Measurements from ENCODE around the gene IMPA2. TPM values are rescaled to one million over a fixed set of nuclear protein-coding genes. Genes with fewer than 3 reads are reported as not detected.

Gene IMPA2
- polyA plus RNA-seq, 1 donor (not counting 4 experiments of a cell fraction or from before 2014, with no cell fraction given) = 17.6 TPM

GRCh38 chr18:12036201-12036751 lies 55.0 kb downstream of the IMPA2 start:
- Histone ChIP-seq H3K4me1 (ENCODE audit: control insufficient read depth, extremely low read depth, insufficient read depth, low read length) (peaks cover 10% of the 10 kb centered on the region), H3K9me1 (ENCODE audit: control insufficient read depth, extremely low read depth, insufficient read depth, low read length) (no peaks in the 10 kb centered on the region), H3K9me3 (ENCODE audit: control insufficient read depth, low read depth, low read length) (no peaks in the 10 kb centered on the region), H2AFZ (ENCODE audit: control insufficient read depth, low read length) (no peak overlapping the region), H4K20me1 (ENCODE audit: control insufficient read depth, extremely low read depth, insufficient read depth, low read length) (no peaks in the 10 kb centered on the region), H3K4me3 (ENCODE audit: control insufficient read depth in 2 of 3, extremely low read depth in 1 of 3, insufficient read depth in 2 of 3, low read depth in 1 of 3, low read length in 3 of 3) (no peak overlapping the region), H3K79me2 (ENCODE audit: control insufficient read depth, insufficient read depth, low read length) (no peaks in the 10 kb centered on the region), H3K9ac (ENCODE audit: control insufficient read depth, extremely low read depth, insufficient read depth, low read length) (no peak overlapping the region), H3K36me3 (ENCODE audit: control insufficient read depth in 2 of 2, extremely low read depth in 1 of 2, insufficient read depth in 2 of 2, low read length in 2 of 2) (no peaks in the 10 kb centered on the region), H3K27ac (ENCODE audit: control insufficient read depth, insufficient read depth, low read length) (no peak overlapping the region), H3K27me3 (ENCODE audit: control insufficient read depth, extremely low read depth, insufficient read depth, low read length) (no peaks in the 10 kb centered on the region), H3K4me2 (ENCODE audit: control insufficient read depth, extremely low read depth, insufficient read depth, low read depth, low read length) (no peak overlapping the region)
- FAIRE-seq = no peak
- DNase-seq (ENCODE audit: low read depth, low spot score) = peak; percentile 79
- TF ChIP-seq, protein P1, sequence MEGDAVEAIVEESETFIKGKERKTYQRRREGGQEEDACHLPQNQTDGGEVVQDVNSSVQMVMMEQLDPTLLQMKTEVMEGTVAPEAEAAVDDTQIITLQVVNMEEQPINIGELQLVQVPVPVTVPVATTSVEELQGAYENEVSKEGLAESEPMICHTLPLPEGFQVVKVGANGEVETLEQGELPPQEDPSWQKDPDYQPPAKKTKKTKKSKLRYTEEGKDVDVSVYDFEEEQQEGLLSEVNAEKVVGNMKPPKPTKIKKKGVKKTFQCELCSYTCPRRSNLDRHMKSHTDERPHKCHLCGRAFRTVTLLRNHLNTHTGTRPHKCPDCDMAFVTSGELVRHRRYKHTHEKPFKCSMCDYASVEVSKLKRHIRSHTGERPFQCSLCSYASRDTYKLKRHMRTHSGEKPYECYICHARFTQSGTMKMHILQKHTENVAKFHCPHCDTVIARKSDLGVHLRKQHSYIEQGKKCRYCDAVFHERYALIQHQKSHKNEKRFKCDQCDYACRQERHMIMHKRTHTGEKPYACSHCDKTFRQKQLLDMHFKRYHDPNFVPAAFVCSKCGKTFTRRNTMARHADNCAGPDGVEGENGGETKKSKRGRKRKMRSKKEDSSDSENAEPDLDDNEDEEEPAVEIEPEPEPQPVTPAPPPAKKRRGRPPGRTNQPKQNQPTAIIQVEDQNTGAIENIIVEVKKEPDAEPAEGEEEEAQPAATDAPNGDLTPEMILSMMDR (optimal IDR thresholded peaks at IDR 0.05 in 1 of 3, IDR thresholded peaks at IDR 0.05 in 1 of 3, conservative IDR thresholded peaks at IDR 0.05 in 1 of 3; ENCODE audit: extremely low read depth in 1 of 3, insufficient read depth in 2 of 3, low read length in 3 of 3) = no peak
- no peak for TF ChIP-seq EZH2 (IDR thresholded peaks at IDR 0.05; ENCODE audit: low read length)
- dilution Hi-C loops (cut with MboI; ENCODE audit: extremely low pct_ligation_motif_present, low sequenced_read_pairs) = no loop called here

GRCh38 chr18:12038082-12038638 lies 56.9 kb downstream of the IMPA2 start:
- dilution Hi-C loops (cut with MboI; ENCODE audit: extremely low pct_ligation_motif_present, low sequenced_read_pairs) = no loop called here
- no peak for DNase-seq (ENCODE audit: low read depth, low spot score)
- H3K27ac ChIP-seq (ENCODE audit: control insufficient read depth, insufficient read depth, low read length) = no peak overlapping the region
- peaks cover 16% of the 10 kb centered on the region for H3K4me1 ChIP-seq (ENCODE audit: control insufficient read depth, extremely low read depth, insufficient read depth, low read length)
- FAIRE-seq = no peak
- H3K9me1 ChIP-seq (ENCODE audit: control insufficient read depth, extremely low read depth, insufficient read depth, low read length) = no peaks in the 10 kb centered on the region
- H3K9ac ChIP-seq (ENCODE audit: control insufficient read depth, extremely low read depth, insufficient read depth, low read length) = peak overlapping the region; percentile 64
- H2AFZ ChIP-seq (ENCODE audit: control insufficient read depth, low read length) = peak overlapping the region; percentile 71
- TF ChIP-seq EZH2 (IDR thresholded peaks at IDR 0.05; ENCODE audit: low read length) = no peak
- TF ChIP-seq, protein P1 (optimal IDR thresholded peaks at IDR 0.05 in 1 of 3, IDR thresholded peaks at IDR 0.05 in 1 of 3, conservative IDR thresholded peaks at IDR 0.05 in 1 of 3; ENCODE audit: extremely low read depth in 1 of 3, insufficient read depth in 2 of 3, low read length in 3 of 3) = no peak
- H3K36me3 ChIP-seq (ENCODE audit: control insufficient read depth in 2 of 2, extremely low read depth in 1 of 2, insufficient read depth in 2 of 2, low read length in 2 of 2) = no peaks in the 10 kb centered on the region
- H3K4me3 ChIP-seq (ENCODE audit: control insufficient read depth in 2 of 3, extremely low read depth in 1 of 3, insufficient read depth in 2 of 3, low read depth in 1 of 3, low read length in 3 of 3) = peak overlapping the region in 2 of 3 experiments; percentile 20 to 58
- H3K79me2 ChIP-seq (ENCODE audit: control insufficient read depth, insufficient read depth, low read length) = no peaks in the 10 kb centered on the region
- no peaks in the 10 kb centered on the region for H3K9me3 ChIP-seq (ENCODE audit: control insufficient read depth, low read depth, low read length)
- no peaks in the 10 kb centered on the region for H4K20me1 ChIP-seq (ENCODE audit: control insufficient read depth, extremely low read depth, insufficient read depth, low read length)
- H3K4me2 ChIP-seq (ENCODE audit: control insufficient read depth, extremely low read depth, insufficient read depth, low read depth, low read length) = peak overlapping the region; percentile 76
- no peaks in the 10 kb centered on the region for H3K27me3 ChIP-seq (ENCODE audit: control insufficient read depth, extremely low read depth, insufficient read depth, low read length)

Measured in keratinocyte (primary cell).